ENCODE results near the gene VPS11. TPM values are rescaled to one million over a fixed set of nuclear protein-coding genes. Genes with fewer than 3 reads are reported as not detected.
"Not testable (repeated sequence)": the region's sequence is repeated elsewhere in the genome, so short reads cannot be mapped to it uniquely, and the experiment has no call there.

Gene VPS11
- total RNA-seq, 1 donor from 2014 or later: 32.7 TPM

GRCh38 chr11:119034813-119035212 lies 32.8 kb upstream of the VPS11 start:
- peaks cover 2% of the 10 kb centered on the region for H3K4me1 Mint-ChIP-seq (ENCODE audit: unreplicated experiment)

DNA sequence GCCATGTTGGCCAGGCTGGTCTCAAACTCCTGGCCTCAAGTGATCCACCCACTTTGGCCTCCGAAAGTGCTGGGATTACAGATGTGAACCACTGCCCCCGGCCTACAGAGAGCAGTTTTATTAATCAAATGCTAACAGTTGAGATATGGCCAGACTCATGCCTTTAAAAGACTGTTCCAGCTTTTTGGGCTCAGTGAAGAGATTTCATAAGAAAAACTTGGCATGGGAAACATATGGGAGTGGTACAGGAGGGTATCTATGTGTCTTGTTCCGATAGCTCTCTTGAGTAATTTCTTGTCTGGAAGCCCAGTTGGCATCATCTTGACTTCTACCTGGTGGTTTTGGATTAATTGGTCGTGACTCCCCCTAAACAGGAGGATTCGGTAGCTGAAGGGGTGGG lies 28.7 kb upstream of the VPS11 start:
- no peak overlapping the region for H3K27ac Mint-ChIP-seq (ENCODE audit: unreplicated experiment)
- no peaks in the 10 kb centered on the region for H3K9me3 Mint-ChIP-seq (ENCODE audit: unreplicated experiment)
- DNase-seq (ENCODE audit: low spot score): no peak
- H3K36me3 Mint-ChIP-seq (ENCODE audit: low read depth, unreplicated experiment): no peaks in the 10 kb centered on the region
- no peaks in the 10 kb centered on the region for H3K27me3 Mint-ChIP-seq (ENCODE audit: unreplicated experiment)
- H3K4me3 Mint-ChIP-seq (ENCODE audit: unreplicated experiment): no peak overlapping the region
- no peak for TF ChIP-seq CTCF (IDR thresholded peaks at IDR 0.05; ENCODE audit: unreplicated experiment)
- H3K4me1 Mint-ChIP-seq (ENCODE audit: unreplicated experiment): no peaks in the 10 kb centered on the region

More at GRCh38 chr11:119034813-119035212, 32.8 kb upstream of the VPS11 start:
- DNase-seq (ENCODE audit: low spot score): no peak
- Mint-ChIP-seq H3K9me3 (ENCODE audit: unreplicated experiment) (no peaks in the 10 kb centered on the region), H3K36me3 (ENCODE audit: low read depth, unreplicated experiment) (no peaks in the 10 kb centered on the region), H3K27me3 (ENCODE audit: unreplicated experiment) (peaks cover 2% of the 10 kb centered on the region), H3K4me3 (ENCODE audit: unreplicated experiment) (no peak overlapping the region), H3K27ac (ENCODE audit: unreplicated experiment) (no peak overlapping the region)
- no peak for TF ChIP-seq CTCF (IDR thresholded peaks at IDR 0.05; ENCODE audit: unreplicated experiment)

GRCh38 chr11:119039471-119039870 lies 28.1 kb upstream of the VPS11 start:
- H3K4me1 Mint-ChIP-seq (ENCODE audit: unreplicated experiment); DNase-seq (ENCODE audit: low spot score); H3K4me3 Mint-ChIP-seq (ENCODE audit: unreplicated experiment); H3K27me3 Mint-ChIP-seq (ENCODE audit: unreplicated experiment); H3K36me3 Mint-ChIP-seq (ENCODE audit: low read depth, unreplicated experiment); H3K27ac Mint-ChIP-seq (ENCODE audit: unreplicated experiment); H3K9me3 Mint-ChIP-seq (ENCODE audit: unreplicated experiment): not testable (repeated sequence)

DNA sequence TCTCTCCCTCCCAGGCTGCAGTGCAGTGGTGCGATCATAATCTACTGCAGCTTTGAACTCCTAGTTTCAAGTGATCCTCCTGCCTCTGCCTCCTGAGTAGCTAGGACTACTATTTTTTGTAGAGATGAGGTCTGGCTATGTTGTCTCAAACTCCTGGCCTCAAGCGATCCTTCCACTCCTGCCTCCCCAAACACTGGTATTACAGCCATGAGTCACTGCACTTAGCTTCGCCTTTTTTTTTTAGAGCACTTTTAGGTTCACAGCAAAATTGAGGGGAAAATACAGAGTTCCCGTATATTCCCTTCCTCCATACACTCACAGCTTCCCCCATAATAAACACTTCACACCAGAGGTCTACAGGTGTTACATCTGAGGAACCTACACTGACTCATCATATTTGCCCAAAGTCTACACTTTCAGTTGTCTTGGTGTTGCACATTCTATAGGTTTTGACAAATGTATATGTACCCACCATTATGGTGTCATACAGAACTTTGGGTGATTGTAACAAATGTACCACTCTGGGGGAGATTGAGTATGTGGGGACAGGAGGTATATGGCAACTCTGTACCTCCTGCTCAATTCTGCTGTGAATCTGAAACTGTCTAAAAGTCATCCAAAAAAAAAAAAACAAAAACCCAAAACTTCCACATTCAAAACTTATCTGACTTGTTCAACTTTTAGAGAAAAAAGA lies 25.6 kb upstream of the VPS11 start:
- Mint-ChIP-seq H3K27ac (ENCODE audit: unreplicated experiment) (no peak overlapping the region), H3K9me3 (ENCODE audit: unreplicated experiment) (no peaks in the 10 kb centered on the region), H3K36me3 (ENCODE audit: low read depth, unreplicated experiment) (peaks cover 17% of the 10 kb centered on the region), H3K4me3 (ENCODE audit: unreplicated experiment) (no peak overlapping the region), H3K4me1 (ENCODE audit: unreplicated experiment) (no peaks in the 10 kb centered on the region), H3K27me3 (ENCODE audit: unreplicated experiment) (peaks cover 2% of the 10 kb centered on the region)
- TF ChIP-seq CTCF (IDR thresholded peaks at IDR 0.05; ENCODE audit: unreplicated experiment): no peak
- DNase-seq (ENCODE audit: low spot score): no peak

DNA sequence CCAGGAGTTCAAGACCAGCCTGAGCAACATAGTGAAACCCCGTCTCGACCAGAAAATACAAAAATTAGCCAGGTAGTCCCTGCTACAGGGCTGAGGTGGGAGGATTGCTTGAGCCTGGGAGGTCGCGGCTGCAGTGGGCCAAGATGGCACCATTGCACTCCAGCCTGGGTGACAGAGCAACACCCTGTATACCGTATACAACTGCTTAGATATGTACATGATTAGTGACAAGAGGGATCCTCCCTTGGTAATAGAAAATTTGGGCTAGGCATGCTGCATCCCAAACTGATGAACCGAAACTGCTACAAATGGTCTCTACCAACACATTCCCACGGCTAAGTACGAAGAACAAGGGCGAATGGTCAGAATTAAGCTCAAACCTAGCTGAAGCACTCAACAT lies 24.7 kb upstream of the VPS11 start:
- Mint-ChIP-seq H3K9me3 (ENCODE audit: unreplicated experiment) (no peaks in the 10 kb centered on the region), H3K27ac (ENCODE audit: unreplicated experiment) (no peak overlapping the region), H3K36me3 (ENCODE audit: low read depth, unreplicated experiment) (peaks cover 24% of the 10 kb centered on the region), H3K4me3 (ENCODE audit: unreplicated experiment) (no peak overlapping the region), H3K27me3 (ENCODE audit: unreplicated experiment) (peaks cover 2% of the 10 kb centered on the region), H3K4me1 (ENCODE audit: unreplicated experiment) (no peaks in the 10 kb centered on the region)
- DNase-seq (ENCODE audit: low spot score): no peak
- TF ChIP-seq CTCF (IDR thresholded peaks at IDR 0.05; ENCODE audit: unreplicated experiment): no peak
